ENCODE measurements around the gene HIBCH. TPM values are rescaled to one million over a fixed set of nuclear protein-coding genes. Genes with fewer than 3 reads are reported as not detected.
"Not testable (repeated sequence)": the region's sequence is repeated elsewhere in the genome, so short reads cannot be mapped to it uniquely, and the experiment has no call there.

Gene HIBCH
- total RNA-seq, 1 donor from 2014 or later = 27.1 TPM

DNA sequence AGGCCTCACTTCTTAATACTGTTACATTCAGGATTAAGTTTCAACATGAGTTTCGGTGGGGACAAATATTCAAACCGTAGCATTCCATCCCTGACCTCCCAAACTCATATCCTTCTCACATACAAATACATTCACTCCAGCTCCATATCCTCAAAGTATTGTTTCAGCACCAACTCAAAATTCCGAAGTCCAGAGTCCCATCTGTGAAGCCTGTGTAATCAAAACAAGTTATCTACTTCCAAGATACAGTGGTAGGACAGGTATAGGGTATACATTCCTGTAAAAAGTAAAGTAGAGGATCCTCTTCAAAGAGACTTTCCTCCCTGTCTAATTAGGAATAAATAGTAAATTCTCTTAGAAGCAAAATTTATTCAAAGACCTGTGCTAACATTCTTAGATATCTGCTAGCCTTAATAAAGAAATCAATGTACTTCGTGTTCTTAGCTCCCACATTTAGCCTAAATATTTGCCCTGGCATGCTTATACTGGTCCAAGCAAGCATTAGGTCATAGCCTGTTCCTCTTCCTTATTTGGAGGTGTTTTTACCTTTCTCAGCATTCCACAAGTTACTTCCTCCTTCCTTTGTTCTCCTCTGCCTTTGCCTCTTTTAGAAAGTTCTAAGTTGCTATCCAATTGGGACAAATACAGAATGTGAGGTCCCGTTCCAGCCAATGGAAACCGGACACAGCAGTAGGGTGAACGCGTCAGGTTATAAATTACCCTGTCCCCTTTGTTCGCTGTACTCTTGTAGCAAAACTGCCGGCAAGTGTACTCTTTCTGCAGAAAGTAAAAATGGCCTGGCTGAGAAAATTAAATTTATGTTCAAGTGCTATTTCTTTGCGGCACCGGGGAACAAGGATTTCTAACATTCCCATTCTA is 40.1 kb downstream of the HIBCH start:
- peaks cover 14% of the 10 kb centered on the region for H3K36me3 Mint-ChIP-seq (ENCODE audit: low read depth)
- H3K4me3 Mint-ChIP-seq; H3K27ac Mint-ChIP-seq; intact Hi-C loops (cut with micrococcal nuclease); DNase-seq (ENCODE audit: low spot score); H3K4me1 Mint-ChIP-seq (ENCODE audit: low read depth); H3K9me3 Mint-ChIP-seq; H3K27me3 Mint-ChIP-seq (ENCODE audit: insufficient read depth): not testable (repeated sequence)

DNA sequence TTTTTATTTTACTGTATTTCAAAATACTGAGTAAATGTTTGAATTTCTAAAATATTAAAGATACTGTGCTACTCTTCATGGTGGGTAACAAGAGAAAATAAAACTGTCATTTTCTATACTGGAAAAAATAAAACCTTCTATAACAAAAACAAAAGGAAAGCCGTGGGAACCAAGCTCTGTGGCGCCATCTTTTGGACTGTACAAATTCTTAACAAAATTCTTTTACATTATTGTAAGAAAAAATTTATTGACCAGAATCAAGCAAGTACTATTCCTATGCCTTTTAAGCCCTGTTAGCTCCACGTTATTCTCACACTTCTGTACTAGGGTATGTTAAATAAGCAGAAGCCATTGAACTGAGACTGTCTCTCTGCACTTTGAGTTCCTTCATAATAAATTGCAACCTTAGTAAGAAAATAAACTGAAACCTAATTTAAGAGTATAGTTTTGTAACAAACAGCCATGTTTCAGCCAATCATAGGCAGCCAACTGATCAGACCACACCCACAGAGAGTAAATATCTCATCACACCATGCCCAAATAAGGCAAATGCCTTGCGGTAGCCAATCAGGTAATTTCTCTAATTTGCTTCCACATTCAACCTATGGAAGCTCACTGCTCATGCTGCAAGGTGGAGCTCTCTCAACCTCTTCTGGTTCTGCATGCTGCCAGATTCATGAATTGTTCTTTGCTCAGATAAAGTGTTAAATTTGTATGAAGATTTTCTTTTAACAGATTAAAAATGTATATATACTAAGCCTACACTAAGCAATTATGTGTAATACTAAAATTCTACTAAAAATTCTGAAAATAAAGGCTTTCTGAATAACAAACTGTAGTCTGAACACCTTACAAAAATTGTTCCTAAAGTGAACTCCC is 42.2 kb downstream of the HIBCH start:
- Mint-ChIP-seq H3K27ac (no peak overlapping the region), H3K4me1 (ENCODE audit: low read depth) (peaks cover 9% of the 10 kb centered on the region), H3K27me3 (ENCODE audit: insufficient read depth) (no peaks in the 10 kb centered on the region), H3K4me3 (no peak overlapping the region), H3K36me3 (ENCODE audit: low read depth) (peaks cover 10% of the 10 kb centered on the region), H3K9me3 (no peaks in the 10 kb centered on the region)
- intact Hi-C loops (cut with micrococcal nuclease) = loop anchor here (1.0 kb wide), 1 partner anchor 188 kb away; no protein-coding TSS in a partner anchor
- no peak for DNase-seq (ENCODE audit: low spot score)

DNA sequence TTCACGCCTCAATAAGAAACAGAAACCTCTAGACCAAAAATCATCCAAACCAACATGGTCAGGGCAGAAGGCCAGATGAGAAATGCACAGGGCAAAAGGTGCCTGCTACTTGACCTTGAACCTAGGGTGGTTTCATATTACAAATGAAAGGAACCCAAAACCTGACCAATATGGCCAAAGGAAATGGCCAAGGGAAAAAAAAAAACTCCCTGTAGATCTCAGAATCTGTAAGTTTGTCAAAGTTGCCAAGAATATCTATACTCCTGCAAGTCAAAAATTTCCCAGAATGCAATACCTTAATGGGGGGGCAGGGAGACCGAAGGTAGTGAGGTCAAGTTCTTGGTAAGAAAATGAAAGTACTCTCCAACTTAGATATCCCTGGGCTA is 47.2 kb downstream of the HIBCH start:
- no peak for DNase-seq (ENCODE audit: low spot score)
- Mint-ChIP-seq H3K27ac (no peak overlapping the region), H3K4me1 (ENCODE audit: low read depth) (peaks cover 9% of the 10 kb centered on the region), H3K4me3 (no peak overlapping the region), H3K27me3 (ENCODE audit: insufficient read depth) (no peaks in the 10 kb centered on the region), H3K36me3 (ENCODE audit: low read depth) (peaks cover 10% of the 10 kb centered on the region), H3K9me3 (no peaks in the 10 kb centered on the region)
- intact Hi-C loops (cut with micrococcal nuclease) = no loop called here

DNA sequence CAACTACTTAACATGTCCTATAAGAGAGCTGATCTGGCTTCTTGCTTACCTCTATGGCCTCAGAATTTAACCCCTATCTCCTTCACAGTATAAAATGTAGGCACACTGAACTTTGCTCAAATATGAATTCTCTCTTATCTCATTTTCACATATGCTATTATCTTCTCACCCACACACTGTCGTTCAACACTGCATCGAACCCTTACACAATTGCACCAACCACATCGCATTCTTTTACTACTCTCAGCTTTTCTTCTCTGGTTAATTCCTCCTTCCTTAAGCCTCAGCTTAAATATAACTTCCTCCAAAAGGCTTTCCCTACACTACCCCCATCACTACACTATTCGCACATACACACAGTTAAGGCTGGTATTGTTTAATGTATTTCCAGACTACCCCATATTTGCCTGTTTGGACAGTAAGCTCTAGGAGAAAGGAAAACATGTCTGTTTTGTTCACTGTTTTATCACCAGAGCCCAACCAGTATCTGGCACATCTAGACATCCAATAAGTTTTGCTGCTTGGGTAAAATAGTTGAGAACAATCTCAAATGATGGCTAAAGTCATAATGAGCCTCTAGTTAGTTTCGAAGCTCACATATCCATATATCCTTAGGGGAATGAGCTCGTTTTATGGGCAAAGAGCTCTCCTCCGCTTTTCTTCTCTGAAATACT is 47.7 kb downstream of the HIBCH start:
- Mint-ChIP-seq H3K4me3 (no peak overlapping the region), H3K9me3 (no peaks in the 10 kb centered on the region), H3K4me1 (ENCODE audit: low read depth) (peaks cover 9% of the 10 kb centered on the region), H3K36me3 (ENCODE audit: low read depth) (peaks cover 10% of the 10 kb centered on the region), H3K27ac (no peak overlapping the region), H3K27me3 (ENCODE audit: insufficient read depth) (no peaks in the 10 kb centered on the region)
- DNase-seq (ENCODE audit: low spot score) = no peak
- intact Hi-C loops (cut with micrococcal nuclease) = no loop called here

DNA sequence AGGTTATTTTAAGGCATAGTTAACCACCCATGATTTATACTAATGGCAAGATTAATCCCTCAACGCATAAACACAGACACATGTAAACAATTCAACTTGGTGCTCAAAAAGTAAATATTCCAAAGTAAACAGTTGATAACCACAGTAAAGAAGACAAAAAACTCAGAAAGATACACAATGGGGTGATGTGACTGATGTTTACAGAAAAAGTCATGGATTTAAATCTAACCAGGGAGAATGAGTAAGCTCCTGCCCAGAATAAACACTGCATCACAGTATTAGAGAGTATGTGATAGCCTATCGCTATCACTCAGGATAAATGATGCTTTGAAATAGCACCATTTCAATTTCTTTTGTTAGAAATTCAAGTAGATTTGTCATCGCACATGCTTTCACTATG is 49.3 kb downstream of the HIBCH start:
- no peak overlapping the region for H3K27ac Mint-ChIP-seq
- no peak overlapping the region for H3K4me3 Mint-ChIP-seq
- intact Hi-C loops (cut with micrococcal nuclease) = no loop called here
- no peaks in the 10 kb centered on the region for H3K27me3 Mint-ChIP-seq (ENCODE audit: insufficient read depth)
- no peak for DNase-seq (ENCODE audit: low spot score)
- H3K4me1 Mint-ChIP-seq (ENCODE audit: low read depth) = no peaks in the 10 kb centered on the region
- peaks cover 2% of the 10 kb centered on the region for H3K9me3 Mint-ChIP-seq
- peaks cover 9% of the 10 kb centered on the region for H3K36me3 Mint-ChIP-seq (ENCODE audit: low read depth)

DNA sequence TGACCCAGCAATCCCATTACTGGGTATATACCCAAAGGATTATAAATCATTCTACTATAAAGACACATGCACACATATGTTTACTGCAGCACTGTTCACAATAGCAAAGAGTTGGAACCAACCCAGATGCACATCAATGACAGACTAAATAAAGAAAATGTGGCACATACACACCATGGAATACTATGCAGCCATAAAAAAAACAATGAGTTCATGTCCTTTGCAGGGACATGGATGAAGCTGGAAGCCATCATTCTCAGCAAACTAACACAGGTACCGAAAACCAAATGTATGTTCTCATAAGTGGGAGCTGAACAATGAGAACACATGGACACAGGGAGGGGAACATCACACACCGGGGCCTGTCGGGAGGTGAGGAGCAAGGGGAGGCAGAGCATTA is 49.9 kb downstream of the HIBCH start:
- H3K27me3 Mint-ChIP-seq (ENCODE audit: insufficient read depth); H3K4me1 Mint-ChIP-seq (ENCODE audit: low read depth); intact Hi-C loops (cut with micrococcal nuclease); H3K36me3 Mint-ChIP-seq (ENCODE audit: low read depth); DNase-seq (ENCODE audit: low spot score); H3K27ac Mint-ChIP-seq; H3K4me3 Mint-ChIP-seq; H3K9me3 Mint-ChIP-seq: not testable (repeated sequence)

DNA sequence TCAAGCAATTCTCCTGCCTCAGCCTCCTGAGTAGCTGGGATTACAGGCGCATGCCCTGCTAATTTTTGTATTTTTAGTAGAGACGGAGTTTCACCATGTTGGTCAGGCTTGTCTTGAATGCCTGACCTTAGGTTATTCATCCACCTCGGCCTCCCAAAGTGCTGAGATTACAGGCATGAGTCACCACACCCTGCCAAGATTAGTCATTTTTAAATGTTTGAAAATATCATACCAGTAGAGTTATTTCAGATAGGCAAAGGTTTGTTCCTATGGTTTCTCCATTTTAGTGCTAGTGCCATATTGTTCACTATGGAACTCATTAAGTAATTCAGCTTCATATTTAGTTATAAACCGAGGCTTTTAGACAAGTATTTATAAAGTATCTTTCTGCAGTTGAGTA is 52.3 kb downstream of the HIBCH start:
- Mint-ChIP-seq H3K9me3 (peaks cover 3% of the 10 kb centered on the region), H3K36me3 (ENCODE audit: low read depth) (peaks cover 6% of the 10 kb centered on the region), H3K27me3 (ENCODE audit: insufficient read depth) (no peaks in the 10 kb centered on the region), H3K4me1 (ENCODE audit: low read depth) (no peaks in the 10 kb centered on the region), H3K27ac (no peak overlapping the region), H3K4me3 (no peak overlapping the region)
- no peak for DNase-seq (ENCODE audit: low spot score)
- intact Hi-C loops (cut with micrococcal nuclease) = no loop called here

DNA sequence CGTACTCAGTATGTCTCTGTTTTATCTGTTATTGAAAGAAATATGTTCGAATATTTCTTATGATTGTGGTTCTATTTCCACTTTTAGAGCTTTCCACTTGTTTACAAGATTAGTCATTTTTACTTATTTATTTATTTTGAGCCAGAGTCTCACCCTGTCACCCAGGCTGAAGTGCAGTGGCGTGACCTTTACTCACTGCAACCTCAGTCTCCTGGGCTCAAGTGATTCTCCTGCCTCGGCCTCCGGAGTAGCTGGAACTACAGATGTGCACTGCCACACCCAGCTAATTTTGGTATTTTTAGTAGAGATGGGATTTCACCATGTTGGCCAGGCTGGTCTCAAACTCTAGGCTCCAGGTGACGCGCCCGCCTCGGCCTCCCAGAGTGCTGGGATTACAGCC is 53.3 kb downstream of the HIBCH start:
- Mint-ChIP-seq H3K27me3 (ENCODE audit: insufficient read depth) (no peaks in the 10 kb centered on the region), H3K4me1 (ENCODE audit: low read depth) (no peaks in the 10 kb centered on the region), H3K36me3 (ENCODE audit: low read depth) (peaks cover 6% of the 10 kb centered on the region), H3K27ac (no peak overlapping the region), H3K4me3 (no peak overlapping the region), H3K9me3 (peaks cover 3% of the 10 kb centered on the region)
- intact Hi-C loops (cut with micrococcal nuclease) = no loop called here
- DNase-seq (ENCODE audit: low spot score) = no peak

DNA sequence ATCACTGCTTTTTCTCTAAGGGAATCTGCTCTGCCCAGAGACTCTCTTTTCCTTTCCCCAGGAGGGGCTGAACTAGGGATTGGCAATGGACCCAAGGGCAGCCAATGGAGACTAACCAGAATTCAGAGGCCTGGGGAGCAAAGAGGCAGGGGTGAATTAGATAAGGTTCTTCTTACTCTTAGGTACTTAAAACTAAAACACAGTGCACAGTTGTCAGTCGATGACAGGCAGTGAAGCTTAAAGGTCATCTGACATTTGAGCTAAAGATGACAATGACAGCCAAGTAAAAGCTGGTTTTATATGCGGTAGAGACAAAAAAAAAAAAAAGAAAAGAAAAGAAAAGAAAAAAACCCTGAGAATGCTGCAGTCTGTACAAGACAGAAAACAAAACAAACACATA is 57.8 kb downstream of the HIBCH start:
- Mint-ChIP-seq H3K27ac (no peak overlapping the region), H3K36me3 (ENCODE audit: low read depth) (peaks cover 25% of the 10 kb centered on the region), H3K27me3 (ENCODE audit: insufficient read depth) (no peaks in the 10 kb centered on the region), H3K9me3 (peaks cover 20% of the 10 kb centered on the region), H3K4me1 (ENCODE audit: low read depth) (no peaks in the 10 kb centered on the region), H3K4me3 (no peak overlapping the region)
- intact Hi-C loops (cut with micrococcal nuclease) = loop anchor here (5.0 kb wide), 1 partner anchor 55 kb away; the partner anchor contains the start of gene HIBCH
- no peak for DNase-seq (ENCODE audit: low spot score)

DNA sequence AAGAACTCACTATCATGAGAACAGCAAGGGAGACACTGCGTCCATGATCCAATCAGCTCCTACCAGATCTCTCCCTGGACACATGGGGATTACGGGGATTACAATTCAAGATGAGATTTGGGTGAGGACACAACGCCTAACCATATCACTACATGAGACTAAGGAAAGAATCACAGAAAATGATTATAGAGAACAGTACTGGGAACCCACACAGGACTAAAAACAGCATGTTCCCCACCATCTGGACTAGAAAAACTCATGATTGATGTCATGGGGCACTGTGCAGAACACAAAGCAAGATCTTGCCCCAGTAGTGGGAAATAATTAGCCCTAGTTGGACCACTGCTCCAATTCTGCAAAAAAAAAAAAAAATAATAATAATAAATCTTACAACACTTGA is 63.5 kb downstream of the HIBCH start:
- no peak for DNase-seq (ENCODE audit: low spot score)
- intact Hi-C loops (cut with micrococcal nuclease) = no loop called here
- peaks cover 33% of the 10 kb centered on the region for H3K36me3 Mint-ChIP-seq (ENCODE audit: low read depth)
- H3K9me3 Mint-ChIP-seq = peaks cover 22% of the 10 kb centered on the region
- no peak overlapping the region for H3K27ac Mint-ChIP-seq
- H3K4me1 Mint-ChIP-seq (ENCODE audit: low read depth) = no peaks in the 10 kb centered on the region
- H3K27me3 Mint-ChIP-seq (ENCODE audit: insufficient read depth) = no peaks in the 10 kb centered on the region
- H3K4me3 Mint-ChIP-seq = no peak overlapping the region

DNA sequence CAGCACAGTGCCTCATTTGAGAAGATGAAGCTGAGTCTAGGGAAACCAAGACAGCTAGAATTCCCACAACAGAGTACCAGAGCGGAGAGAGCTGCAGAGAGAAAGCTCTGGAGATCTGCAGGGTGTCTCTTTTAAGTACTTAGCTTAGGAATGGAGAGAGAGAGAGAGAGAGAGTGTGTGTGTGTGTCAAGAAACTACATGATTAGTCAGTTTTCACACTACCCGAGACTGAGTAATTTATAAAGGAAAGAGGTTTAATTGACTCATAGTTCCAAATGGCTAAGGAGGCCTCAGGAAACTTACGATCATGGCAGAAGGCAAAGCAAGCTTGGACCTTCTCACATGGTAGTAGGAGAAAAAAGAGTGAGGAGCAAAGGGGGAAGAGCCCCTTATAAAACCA is 64.0 kb downstream of the HIBCH start:
- peaks cover 34% of the 10 kb centered on the region for H3K36me3 Mint-ChIP-seq (ENCODE audit: low read depth)
- H3K9me3 Mint-ChIP-seq = peaks cover 22% of the 10 kb centered on the region
- H3K4me3 Mint-ChIP-seq = no peak overlapping the region
- no peaks in the 10 kb centered on the region for H3K4me1 Mint-ChIP-seq (ENCODE audit: low read depth)
- no peak for DNase-seq (ENCODE audit: low spot score)
- H3K27me3 Mint-ChIP-seq (ENCODE audit: insufficient read depth) = no peaks in the 10 kb centered on the region
- intact Hi-C loops (cut with micrococcal nuclease) = no loop called here
- H3K27ac Mint-ChIP-seq = no peak overlapping the region

DNA sequence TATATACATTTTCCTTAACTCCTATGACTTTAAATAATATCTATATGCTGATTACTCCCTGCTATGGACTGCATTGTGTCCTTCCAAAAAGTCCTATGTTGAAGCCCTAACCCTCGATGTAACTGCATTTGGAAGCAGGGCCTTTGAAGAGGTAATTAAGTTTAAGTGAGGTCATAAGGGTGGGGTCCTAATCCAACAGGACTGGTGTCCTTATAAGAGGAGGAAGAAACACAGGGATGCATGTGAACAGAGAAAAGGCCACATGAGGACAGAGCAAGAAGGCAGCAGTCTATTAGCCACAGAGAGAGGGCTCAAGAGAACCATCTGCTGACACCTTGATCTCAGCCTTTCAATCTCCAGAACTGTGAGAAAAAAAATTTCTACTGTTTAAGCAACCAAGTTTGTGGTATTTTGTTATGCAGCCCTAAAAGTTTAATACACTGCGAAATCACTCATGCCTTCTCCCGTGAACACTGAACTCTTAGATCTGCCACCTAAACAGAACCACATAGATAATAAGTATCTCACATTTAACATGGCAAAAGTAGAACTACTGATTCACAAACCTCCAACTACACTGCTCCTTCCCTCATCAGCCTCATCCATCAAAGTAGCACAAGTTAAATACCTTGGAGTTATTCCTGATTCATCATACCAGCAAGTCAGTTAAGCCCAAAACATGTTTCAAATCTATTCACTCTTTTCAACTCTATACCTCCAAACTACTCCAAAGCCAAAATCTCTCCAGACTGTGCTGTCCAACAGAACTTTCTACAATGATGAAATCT is 65.4 kb downstream of the HIBCH start:
- peaks cover 22% of the 10 kb centered on the region for H3K9me3 Mint-ChIP-seq
- no peaks in the 10 kb centered on the region for H3K4me1 Mint-ChIP-seq (ENCODE audit: low read depth)
- DNase-seq (ENCODE audit: low spot score) = no peak
- intact Hi-C loops (cut with micrococcal nuclease) = no loop called here
- no peaks in the 10 kb centered on the region for H3K27me3 Mint-ChIP-seq (ENCODE audit: insufficient read depth)
- peaks cover 37% of the 10 kb centered on the region for H3K36me3 Mint-ChIP-seq (ENCODE audit: low read depth)
- no peak overlapping the region for H3K27ac Mint-ChIP-seq
- H3K4me3 Mint-ChIP-seq = no peak overlapping the region
